ENCODE data around the gene KCNMA1.

The KCNMA1 gene

GRCh38 chr10:77334501-77334900 lies 303.1 kb downstream of the KCNMA1 start:
- Histone ChIP-seq H3K36me3 (ENCODE audit: low read length) (no peaks in the 10 kb centered on the region), H3K27me3 (ENCODE audit: low read length) (no peaks in the 10 kb centered on the region), H3K4me3 (ENCODE audit: insufficient read depth, low read length, poor library complexity, severe bottlenecking) (no peak overlapping the region), H3K79me2 (ENCODE audit: insufficient read depth, low read length) (no peaks in the 10 kb centered on the region), H3K9ac (ENCODE audit: low read length) (no peak overlapping the region), H4K20me1 (ENCODE audit: low read depth, low read length) (no peaks in the 10 kb centered on the region), H3F3A (ENCODE audit: insufficient read depth) (no peaks in the 10 kb centered on the region), H3K9me2 (replicated peaks; ENCODE audit: insufficient read depth, low read length) (no peaks in the 10 kb centered on the region), H3K9me3 (ENCODE audit: insufficient read depth, low read length) (no peaks in the 10 kb centered on the region), H3K4me2 (ENCODE audit: low read depth, low read length, poor library complexity, severe bottlenecking) (no peak overlapping the region), H3K27ac (ENCODE audit: low read depth, low read length) (no peak overlapping the region), H2AFZ (ENCODE audit: low read depth, low read length, severe bottlenecking) (no peak overlapping the region)
- TF ChIP-seq EZH2phosphoT487 (conservative IDR thresholded peaks at IDR 0.05; ENCODE audit: low read length): no peak
- no peak for TF ChIP-seq CTCF (IDR thresholded peaks at IDR 0.05; ENCODE audit: insufficient read depth, low read length, poor library complexity, severe bottlenecking)

- no peaks in the 10 kb centered on the region for H3K9me3 ChIP-seq (ENCODE audit: insufficient read depth, low read length)
- no peaks in the 10 kb centered on the region for H3K27me3 ChIP-seq (ENCODE audit: low read length)
- TF ChIP-seq CTCF (IDR thresholded peaks at IDR 0.05; ENCODE audit: insufficient read depth, low read length, poor library complexity, severe bottlenecking) (no peak), EZH2phosphoT487 (conservative IDR thresholded peaks at IDR 0.05; ENCODE audit: low read length) (no peak)
- H3K27ac ChIP-seq (ENCODE audit: low read depth, low read length): no peak overlapping the region
- H3K79me2 ChIP-seq (ENCODE audit: insufficient read depth, low read length): no peaks in the 10 kb centered on the region
- no peak overlapping the region for H3K4me3 ChIP-seq (ENCODE audit: insufficient read depth, low read length, poor library complexity, severe bottlenecking)
- H3K9me2 ChIP-seq (replicated peaks; ENCODE audit: insufficient read depth, low read length): no peaks in the 10 kb centered on the region
- no peak overlapping the region for H2AFZ ChIP-seq (ENCODE audit: low read depth, low read length, severe bottlenecking)
- no peaks in the 10 kb centered on the region for H3K36me3 ChIP-seq (ENCODE audit: low read length)
- H4K20me1 ChIP-seq (ENCODE audit: low read depth, low read length): no peaks in the 10 kb centered on the region
- no peaks in the 10 kb centered on the region for H3F3A ChIP-seq (ENCODE audit: insufficient read depth)
- no peak overlapping the region for H3K9ac ChIP-seq (ENCODE audit: low read length)
- H3K4me2 ChIP-seq (ENCODE audit: low read depth, low read length, poor library complexity, severe bottlenecking): no peak overlapping the region
Observed at GRCh38 chr10:77333610-77334340, 303.8 kb downstream of the KCNMA1 start.

- no peaks in the 10 kb centered on the region for H3K9me2 ChIP-seq (replicated peaks; ENCODE audit: insufficient read depth, low read length)
- H3K9ac ChIP-seq (ENCODE audit: low read length): no peak overlapping the region
- no peak overlapping the region for H3K27ac ChIP-seq (ENCODE audit: low read depth, low read length)
- TF ChIP-seq CTCF (IDR thresholded peaks at IDR 0.05; ENCODE audit: insufficient read depth, low read length, poor library complexity, severe bottlenecking) (no peak), EZH2phosphoT487 (conservative IDR thresholded peaks at IDR 0.05; ENCODE audit: low read length) (no peak)
- H3F3A ChIP-seq (ENCODE audit: insufficient read depth): no peaks in the 10 kb centered on the region
- no peaks in the 10 kb centered on the region for H3K36me3 ChIP-seq (ENCODE audit: low read length)
- H3K27me3 ChIP-seq (ENCODE audit: low read length): no peaks in the 10 kb centered on the region
- no peak overlapping the region for H2AFZ ChIP-seq (ENCODE audit: low read depth, low read length, severe bottlenecking)
- H4K20me1 ChIP-seq (ENCODE audit: low read depth, low read length): no peaks in the 10 kb centered on the region
- H3K4me2 ChIP-seq (ENCODE audit: low read depth, low read length, poor library complexity, severe bottlenecking): no peak overlapping the region
- no peaks in the 10 kb centered on the region for H3K9me3 ChIP-seq (ENCODE audit: insufficient read depth, low read length)
- H3K4me3 ChIP-seq (ENCODE audit: insufficient read depth, low read length, poor library complexity, severe bottlenecking): no peak overlapping the region
- no peaks in the 10 kb centered on the region for H3K79me2 ChIP-seq (ENCODE audit: insufficient read depth, low read length)
Observed at GRCh38 chr10:77332256-77332655, 305.4 kb downstream of the KCNMA1 start.

Measured in SU-DHL-6 (cell line).